Transverse colon (tissue), 4 donors: ENCODE results near the gene RAB3GAP2.

ENCODE experiments used
- EP300 ChIP-seq: sonication (generic); formaldehyde crosslinking; IDR thresholded peaks from one replicate; pipeline ENCODE4 v1.6.1; 2017; ENCODE audit warnings: antibody characterized with exemption, low read depth
- POLR2A ChIP-seq: fragments of 450-650 bp; IDR thresholded peaks from one replicate; pipeline ENCODE4 v1.6.1; 2016; ENCODE audit warnings: antibody characterized with exemption, mild to moderate bottlenecking, moderate library complexity
- POLR2AphosphoS5 ChIP-seq, 3 donors: sonication (generic); formaldehyde crosslinking; IDR thresholded peaks; one replicate each; pipeline ENCODE4 v1.6.1; 2016; ENCODE audit warnings: antibody characterized with exemption in 3 of 3
- TF ChIP-seq, protein P1 (sequence below), 5 experiments: fragments of 200-600 bp in 3 of 5; fragments of 450-650 bp in 2 of 5; sonication (generic) in 3 of 5; IDR thresholded peaks; 1 replicate in 2 of 5; 2 replicates in 3 of 5; pipeline ENCODE4 v1.5.1; 2016 to 2017; ENCODE audit warnings: antibody characterized with exemption in 5 of 5, inconsistent platforms in 3 of 5, mild to moderate bottlenecking in 2 of 5, moderate library complexity in 1 of 5

DNA sequence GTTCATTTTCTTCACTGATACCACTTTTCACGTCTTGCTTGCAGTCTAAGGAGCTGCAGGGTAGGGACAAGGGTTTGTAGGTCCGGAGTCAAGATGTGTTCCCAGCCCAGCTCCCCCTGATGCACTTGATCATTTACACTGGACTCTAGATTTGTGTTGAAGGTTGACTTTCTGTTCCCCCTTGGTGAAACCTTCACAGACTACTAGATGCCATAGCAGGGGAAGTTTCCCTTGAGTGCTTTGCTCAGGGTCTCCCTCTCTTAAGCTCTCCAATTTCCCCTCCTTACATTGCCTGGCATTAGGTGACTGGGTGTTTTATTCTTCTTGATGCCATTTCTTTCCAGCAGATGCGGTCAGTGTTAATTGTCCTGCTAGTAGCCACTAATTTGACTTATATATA is 8.0 kb upstream of the RAB3GAP2 start:
- TF ChIP-seq, protein P1, sequence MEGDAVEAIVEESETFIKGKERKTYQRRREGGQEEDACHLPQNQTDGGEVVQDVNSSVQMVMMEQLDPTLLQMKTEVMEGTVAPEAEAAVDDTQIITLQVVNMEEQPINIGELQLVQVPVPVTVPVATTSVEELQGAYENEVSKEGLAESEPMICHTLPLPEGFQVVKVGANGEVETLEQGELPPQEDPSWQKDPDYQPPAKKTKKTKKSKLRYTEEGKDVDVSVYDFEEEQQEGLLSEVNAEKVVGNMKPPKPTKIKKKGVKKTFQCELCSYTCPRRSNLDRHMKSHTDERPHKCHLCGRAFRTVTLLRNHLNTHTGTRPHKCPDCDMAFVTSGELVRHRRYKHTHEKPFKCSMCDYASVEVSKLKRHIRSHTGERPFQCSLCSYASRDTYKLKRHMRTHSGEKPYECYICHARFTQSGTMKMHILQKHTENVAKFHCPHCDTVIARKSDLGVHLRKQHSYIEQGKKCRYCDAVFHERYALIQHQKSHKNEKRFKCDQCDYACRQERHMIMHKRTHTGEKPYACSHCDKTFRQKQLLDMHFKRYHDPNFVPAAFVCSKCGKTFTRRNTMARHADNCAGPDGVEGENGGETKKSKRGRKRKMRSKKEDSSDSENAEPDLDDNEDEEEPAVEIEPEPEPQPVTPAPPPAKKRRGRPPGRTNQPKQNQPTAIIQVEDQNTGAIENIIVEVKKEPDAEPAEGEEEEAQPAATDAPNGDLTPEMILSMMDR (IDR thresholded peaks at IDR 0.05), result no peak
- TF ChIP-seq POLR2AphosphoS5 (IDR thresholded peaks at IDR 0.05), result no peak
- no peak for TF ChIP-seq POLR2A
- TF ChIP-seq EP300, result no peak
